ENCODE data around the gene RASGRF1.

The RASGRF1 gene

DNA sequence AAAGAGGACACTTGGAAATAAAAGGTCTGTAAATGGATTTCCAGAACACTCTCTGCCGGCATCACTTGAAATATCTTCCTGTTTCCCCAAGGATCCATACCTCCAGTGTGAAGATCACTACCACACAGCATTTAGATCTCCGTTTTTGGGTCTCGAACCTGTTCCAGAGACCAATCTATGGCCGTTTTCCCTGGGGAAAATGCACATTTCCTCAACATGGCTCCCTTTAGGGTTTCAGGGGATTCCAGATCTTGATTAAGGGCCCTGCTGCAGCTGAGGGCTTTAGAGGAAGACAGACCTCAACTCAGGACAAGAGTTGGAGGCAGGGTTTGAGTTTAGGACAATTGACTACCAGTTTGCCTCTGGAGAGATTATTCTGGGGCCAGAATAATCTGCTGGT lies 147.8 kb downstream of the RASGRF1 start:
- Histone ChIP-seq H3K4me1 (ENCODE audit: control insufficient read depth, insufficient read depth, low read length, unreplicated experiment) (peaks cover 10% of the 10 kb centered on the region), H3K79me2 (ENCODE audit: control insufficient read depth, insufficient read depth, low read length, unreplicated experiment) (no peaks in the 10 kb centered on the region), H3K4me3 (ENCODE audit: low read depth, low read length) (no peak overlapping the region), H2AFZ (ENCODE audit: low read length, unreplicated experiment) (no peak overlapping the region), H3K27ac (ENCODE audit: low read depth, low read length) (no peak overlapping the region), H3K27me3 (ENCODE audit: insufficient read depth, low read length) (peaks cover 27% of the 10 kb centered on the region), H3K36me3 (ENCODE audit: insufficient read depth, low read length) (no peaks in the 10 kb centered on the region)

DNA sequence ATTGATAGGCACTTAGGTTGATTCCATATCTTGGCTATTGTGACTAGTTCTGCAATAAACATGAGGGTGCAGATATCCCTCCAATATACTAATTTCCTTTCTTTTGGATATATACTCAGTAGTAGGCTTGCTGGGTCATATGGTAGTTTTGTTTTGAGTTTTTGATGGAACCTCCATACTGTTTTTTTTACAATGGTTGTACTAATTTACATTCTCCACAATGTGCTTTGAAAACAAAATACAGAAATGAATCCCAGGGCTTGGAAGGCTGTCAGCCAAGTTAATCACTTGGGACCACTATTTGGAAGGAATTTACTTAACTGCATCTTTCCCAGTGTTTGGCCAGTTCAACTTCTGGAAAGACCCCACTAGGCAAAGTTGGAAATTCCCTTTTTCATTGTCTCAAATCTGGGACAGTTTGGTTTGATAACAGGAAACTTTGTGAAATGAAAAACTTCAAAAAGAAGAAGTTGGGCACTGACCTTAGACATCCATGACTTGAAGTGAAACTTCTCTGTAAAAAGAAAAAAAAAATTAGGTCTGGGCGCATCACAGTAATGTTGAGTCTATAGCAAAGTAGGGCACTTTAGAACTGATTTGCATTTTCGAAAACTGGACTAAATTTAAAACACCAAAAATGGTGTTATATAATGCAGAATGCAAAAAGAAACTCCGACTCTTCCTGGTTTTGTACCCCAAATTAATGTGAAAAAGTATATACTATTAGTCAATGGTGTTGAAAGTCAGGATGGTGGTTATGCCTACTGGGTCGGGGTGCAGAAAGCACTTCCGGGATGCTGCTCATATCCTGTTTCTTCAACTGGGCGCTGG lies 151.7 kb downstream of the RASGRF1 start:
- Histone ChIP-seq H3K79me2 (ENCODE audit: control insufficient read depth, insufficient read depth, low read length, unreplicated experiment) (no peaks in the 10 kb centered on the region), H3K36me3 (ENCODE audit: insufficient read depth, low read length) (no peaks in the 10 kb centered on the region), H3K27ac (ENCODE audit: low read depth, low read length) (no peak overlapping the region), H2AFZ (ENCODE audit: low read length, unreplicated experiment) (no peak overlapping the region), H3K4me1 (ENCODE audit: control insufficient read depth, insufficient read depth, low read length, unreplicated experiment) (peaks cover 6% of the 10 kb centered on the region), H3K4me3 (ENCODE audit: low read depth, low read length) (no peak overlapping the region), H3K27me3 (ENCODE audit: insufficient read depth, low read length) (peaks cover 13% of the 10 kb centered on the region)

DNA sequence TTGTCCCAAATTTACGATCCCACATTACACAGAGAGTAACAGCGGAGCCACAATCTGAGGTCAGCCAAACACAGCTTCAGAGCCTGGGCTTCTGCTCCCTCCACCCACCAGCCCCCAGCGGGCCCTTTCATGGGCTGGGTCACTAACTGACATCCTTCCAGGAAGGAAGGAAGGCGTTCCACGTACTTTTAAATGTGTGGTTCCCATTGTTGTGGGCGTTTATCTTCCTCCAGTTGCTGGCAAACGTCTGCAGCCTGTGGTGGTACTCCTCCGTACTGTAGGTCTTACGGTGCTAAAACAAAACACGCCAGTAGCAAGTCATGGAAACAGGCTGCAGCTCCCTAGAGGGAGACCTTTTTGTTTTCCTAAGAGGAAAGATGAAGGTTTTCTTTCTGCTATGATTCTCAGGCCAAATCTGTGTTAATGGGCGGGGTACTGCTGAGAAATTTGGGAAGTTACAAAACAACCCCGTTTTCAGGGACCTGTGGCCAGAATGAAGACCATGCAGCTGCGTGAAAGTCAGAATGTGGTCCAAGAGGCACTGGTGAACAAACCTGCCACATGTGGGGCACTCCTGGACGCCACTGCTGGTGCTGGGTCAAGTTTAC lies 153.3 kb downstream of the RASGRF1 start:
- Histone ChIP-seq H3K27ac (ENCODE audit: low read depth, low read length) (no peak overlapping the region), H3K27me3 (ENCODE audit: insufficient read depth, low read length) (no peaks in the 10 kb centered on the region), H3K4me1 (ENCODE audit: control insufficient read depth, insufficient read depth, low read length, unreplicated experiment) (peaks cover 6% of the 10 kb centered on the region), H3K36me3 (ENCODE audit: insufficient read depth, low read length) (no peaks in the 10 kb centered on the region), H3K4me3 (ENCODE audit: low read depth, low read length) (no peak overlapping the region), H3K79me2 (ENCODE audit: control insufficient read depth, insufficient read depth, low read length, unreplicated experiment) (no peaks in the 10 kb centered on the region), H2AFZ (ENCODE audit: low read length, unreplicated experiment) (no peak overlapping the region)

DNA sequence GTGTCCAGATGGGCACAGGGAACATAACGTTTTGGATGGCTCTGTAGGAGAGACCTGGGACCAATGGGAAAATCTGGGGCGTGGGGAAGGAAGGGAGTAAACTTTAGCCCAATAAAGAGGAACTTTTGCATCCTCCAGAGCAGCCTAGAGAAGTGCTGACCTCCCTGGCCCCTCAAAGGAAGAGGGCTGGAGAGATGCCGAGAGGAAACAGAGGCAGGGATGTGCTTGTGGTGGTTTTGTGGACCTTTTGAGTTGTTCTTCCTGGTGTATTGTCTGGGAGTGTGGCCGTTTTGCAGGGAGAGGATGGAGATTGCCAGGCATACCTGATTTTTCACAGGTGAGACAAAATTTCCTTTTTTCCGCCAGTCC lies 155.9 kb downstream of the RASGRF1 start:
- H3K27ac ChIP-seq (ENCODE audit: low read depth, low read length) = no peak overlapping the region
- no peak overlapping the region for H3K4me3 ChIP-seq (ENCODE audit: low read depth, low read length)
- H3K36me3 ChIP-seq (ENCODE audit: insufficient read depth, low read length) = no peaks in the 10 kb centered on the region
- H2AFZ ChIP-seq (ENCODE audit: low read length, unreplicated experiment) = no peak overlapping the region
- no peaks in the 10 kb centered on the region for H3K79me2 ChIP-seq (ENCODE audit: control insufficient read depth, insufficient read depth, low read length, unreplicated experiment)
- H3K4me1 ChIP-seq (ENCODE audit: control insufficient read depth, insufficient read depth, low read length, unreplicated experiment) = peaks cover 14% of the 10 kb centered on the region
- H3K27me3 ChIP-seq (ENCODE audit: insufficient read depth, low read length) = no peaks in the 10 kb centered on the region

DNA sequence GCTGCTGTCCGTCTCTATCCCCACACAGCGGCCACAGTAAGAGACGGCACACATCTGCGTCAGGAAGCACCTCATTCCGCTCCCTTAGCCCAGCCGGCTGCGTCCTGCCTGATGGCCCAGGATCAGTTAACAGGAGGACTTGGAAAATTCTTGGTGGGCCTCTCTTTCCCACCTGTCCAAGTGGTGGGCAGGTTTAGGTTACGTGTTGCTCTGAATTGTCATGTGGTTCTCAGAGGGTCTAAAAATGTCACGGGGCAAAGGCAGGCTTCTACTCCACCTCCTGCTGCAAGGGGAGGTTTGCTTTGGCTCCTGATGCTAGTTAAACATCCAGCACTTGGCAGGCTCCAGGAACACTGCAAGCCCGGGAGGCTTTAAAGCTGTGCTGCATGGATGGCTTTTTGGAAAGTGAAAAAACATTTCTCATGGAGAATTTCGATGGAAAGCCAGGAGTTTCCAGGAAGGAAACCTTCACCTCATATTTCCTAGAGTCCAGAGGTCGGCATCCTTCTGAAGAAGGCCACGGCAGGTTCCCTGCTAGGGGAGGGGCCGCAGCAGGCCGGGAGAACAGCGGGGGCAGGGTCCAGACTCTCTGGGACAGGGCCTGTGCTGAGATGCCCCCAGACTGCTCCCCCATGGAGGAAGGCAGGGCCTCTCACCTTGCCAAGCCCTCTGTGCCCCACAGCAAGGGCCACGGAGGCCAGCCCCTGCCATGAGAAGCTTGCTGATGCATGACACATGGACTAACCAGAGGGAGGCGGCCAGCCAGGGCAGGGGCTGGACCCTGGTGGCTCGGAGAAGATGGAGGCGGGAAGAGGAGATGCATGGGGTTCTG lies 156.5 kb downstream of the RASGRF1 start:
- Histone ChIP-seq H3K27ac (ENCODE audit: low read depth, low read length) (no peak overlapping the region), H3K4me3 (ENCODE audit: low read depth, low read length) (no peak overlapping the region), H3K27me3 (ENCODE audit: insufficient read depth, low read length) (no peaks in the 10 kb centered on the region), H3K79me2 (ENCODE audit: control insufficient read depth, insufficient read depth, low read length, unreplicated experiment) (no peaks in the 10 kb centered on the region), H3K36me3 (ENCODE audit: insufficient read depth, low read length) (no peaks in the 10 kb centered on the region), H2AFZ (ENCODE audit: low read length, unreplicated experiment) (no peak overlapping the region), H3K4me1 (ENCODE audit: control insufficient read depth, insufficient read depth, low read length, unreplicated experiment) (peaks cover 12% of the 10 kb centered on the region)

DNA sequence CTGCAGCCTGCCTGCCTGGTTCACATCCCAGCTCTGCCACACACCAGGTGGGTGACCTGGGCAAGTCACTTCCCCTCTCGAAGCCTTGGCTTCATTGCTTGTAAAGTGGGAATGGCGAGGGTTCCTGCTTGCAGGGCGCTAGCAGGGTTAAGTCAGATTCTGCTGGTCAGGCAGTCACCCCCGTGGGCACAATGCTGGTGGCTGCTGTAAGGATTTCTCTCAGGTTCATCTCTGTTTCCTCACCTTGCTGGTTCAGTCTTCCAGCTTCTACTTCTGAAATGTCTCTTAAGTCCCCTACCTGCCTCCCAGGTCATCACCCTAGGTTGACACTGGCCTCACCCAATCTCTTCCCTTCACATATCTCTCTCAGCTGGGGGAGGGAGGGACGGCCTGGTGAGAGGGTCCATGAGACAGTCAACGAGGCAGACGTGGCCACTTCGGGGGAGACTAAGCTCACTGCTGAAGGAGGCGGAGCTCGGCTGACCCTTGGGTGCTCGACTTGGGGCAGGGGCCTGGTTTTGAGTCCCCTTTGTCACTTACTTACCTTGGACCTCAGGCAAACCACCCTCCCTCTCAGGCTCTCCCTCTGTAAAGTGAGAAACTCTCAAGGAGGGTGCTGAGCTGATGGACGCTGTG lies 157.3 kb downstream of the RASGRF1 start:
- Histone ChIP-seq H3K4me3 (ENCODE audit: low read depth, low read length) (no peak overlapping the region), H3K36me3 (ENCODE audit: insufficient read depth, low read length) (no peaks in the 10 kb centered on the region), H3K79me2 (ENCODE audit: control insufficient read depth, insufficient read depth, low read length, unreplicated experiment) (no peaks in the 10 kb centered on the region), H3K4me1 (ENCODE audit: control insufficient read depth, insufficient read depth, low read length, unreplicated experiment) (peaks cover 8% of the 10 kb centered on the region), H2AFZ (ENCODE audit: low read length, unreplicated experiment) (no peak overlapping the region), H3K27me3 (ENCODE audit: insufficient read depth, low read length) (no peaks in the 10 kb centered on the region), H3K27ac (ENCODE audit: low read depth, low read length) (no peak overlapping the region)

DNA sequence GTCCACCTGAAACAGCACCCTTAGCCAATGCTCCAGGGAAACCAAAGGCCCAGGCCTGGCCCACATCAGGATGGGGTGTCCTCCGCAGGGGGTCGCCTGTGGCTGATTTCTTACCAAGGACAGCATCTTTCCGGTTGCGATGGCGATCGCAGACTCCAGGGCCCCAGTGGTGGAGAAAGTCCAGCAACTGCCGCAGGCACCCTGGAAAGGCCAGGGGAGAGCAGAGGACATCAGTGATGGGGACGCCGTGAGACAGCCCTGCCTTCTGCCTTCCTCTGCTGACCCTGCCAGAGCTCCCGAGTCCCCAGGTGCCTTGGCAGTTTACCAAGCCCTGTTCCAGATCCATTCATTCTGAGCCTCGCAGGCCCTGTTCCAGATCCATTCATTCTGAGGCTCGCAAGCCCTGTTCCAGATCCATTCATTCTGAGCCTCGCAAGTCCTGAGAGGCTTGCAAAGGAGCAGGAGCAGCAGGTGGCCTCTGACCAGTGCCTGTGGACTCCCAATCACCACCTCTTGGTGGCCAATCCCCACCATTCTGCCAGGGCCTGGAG lies 158.2 kb downstream of the RASGRF1 start:
- Histone ChIP-seq H3K79me2 (ENCODE audit: control insufficient read depth, insufficient read depth, low read length, unreplicated experiment) (no peaks in the 10 kb centered on the region), H2AFZ (ENCODE audit: low read length, unreplicated experiment) (no peak overlapping the region), H3K27ac (ENCODE audit: low read depth, low read length) (no peak overlapping the region), H3K4me1 (ENCODE audit: control insufficient read depth, insufficient read depth, low read length, unreplicated experiment) (peaks cover 8% of the 10 kb centered on the region), H3K4me3 (ENCODE audit: low read depth, low read length) (no peak overlapping the region), H3K27me3 (ENCODE audit: insufficient read depth, low read length) (no peaks in the 10 kb centered on the region), H3K36me3 (ENCODE audit: insufficient read depth, low read length) (no peaks in the 10 kb centered on the region)

DNA sequence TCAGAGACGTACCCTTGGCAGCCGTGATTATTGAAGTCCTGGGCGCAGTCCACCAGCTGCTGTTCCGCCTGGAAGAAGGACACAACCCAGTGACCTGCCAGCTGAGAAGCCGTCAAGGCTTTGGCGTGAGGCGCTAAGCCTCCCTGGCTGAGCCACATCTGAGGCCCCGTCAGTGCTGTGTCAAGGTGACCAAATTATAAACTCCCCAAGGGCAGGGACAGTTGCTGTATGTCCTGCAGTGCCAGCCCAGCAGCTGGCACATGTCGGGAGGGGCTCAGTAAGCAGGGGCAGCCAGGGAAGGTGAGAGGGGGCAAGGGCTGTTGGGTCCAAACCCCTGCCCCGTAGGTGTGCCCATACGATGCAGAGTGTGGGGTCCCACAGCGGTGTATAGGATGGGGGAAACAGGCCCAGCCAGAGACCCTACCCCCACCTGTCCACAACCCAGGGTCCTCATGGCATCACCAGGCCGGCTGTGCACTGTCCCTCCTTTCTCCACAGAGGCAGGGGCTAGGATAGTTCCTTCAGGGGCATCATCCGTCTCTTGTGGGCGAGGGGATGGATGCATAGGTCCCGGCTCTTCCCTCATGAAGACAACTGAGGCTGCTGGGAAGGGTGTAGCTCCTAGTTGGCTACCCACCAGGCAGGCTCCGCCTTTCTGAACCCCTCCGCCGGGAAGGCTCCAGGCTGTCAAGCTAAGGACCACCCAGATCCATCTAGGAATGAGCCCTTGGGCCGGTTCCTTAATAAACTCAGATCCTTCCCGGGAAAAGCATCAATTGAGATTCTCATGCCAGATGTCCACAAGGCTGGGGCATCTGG lies 158.9 kb downstream of the RASGRF1 start:
- H3K4me3 ChIP-seq (ENCODE audit: low read depth, low read length) = no peak overlapping the region
- H3K4me1 ChIP-seq (ENCODE audit: control insufficient read depth, insufficient read depth, low read length, unreplicated experiment) = peaks cover 8% of the 10 kb centered on the region
- H3K36me3 ChIP-seq (ENCODE audit: insufficient read depth, low read length) = no peaks in the 10 kb centered on the region
- H3K79me2 ChIP-seq (ENCODE audit: control insufficient read depth, insufficient read depth, low read length, unreplicated experiment) = no peaks in the 10 kb centered on the region
- no peak overlapping the region for H3K27ac ChIP-seq (ENCODE audit: low read depth, low read length)
- no peaks in the 10 kb centered on the region for H3K27me3 ChIP-seq (ENCODE audit: insufficient read depth, low read length)
- no peak overlapping the region for H2AFZ ChIP-seq (ENCODE audit: low read length, unreplicated experiment)

DNA sequence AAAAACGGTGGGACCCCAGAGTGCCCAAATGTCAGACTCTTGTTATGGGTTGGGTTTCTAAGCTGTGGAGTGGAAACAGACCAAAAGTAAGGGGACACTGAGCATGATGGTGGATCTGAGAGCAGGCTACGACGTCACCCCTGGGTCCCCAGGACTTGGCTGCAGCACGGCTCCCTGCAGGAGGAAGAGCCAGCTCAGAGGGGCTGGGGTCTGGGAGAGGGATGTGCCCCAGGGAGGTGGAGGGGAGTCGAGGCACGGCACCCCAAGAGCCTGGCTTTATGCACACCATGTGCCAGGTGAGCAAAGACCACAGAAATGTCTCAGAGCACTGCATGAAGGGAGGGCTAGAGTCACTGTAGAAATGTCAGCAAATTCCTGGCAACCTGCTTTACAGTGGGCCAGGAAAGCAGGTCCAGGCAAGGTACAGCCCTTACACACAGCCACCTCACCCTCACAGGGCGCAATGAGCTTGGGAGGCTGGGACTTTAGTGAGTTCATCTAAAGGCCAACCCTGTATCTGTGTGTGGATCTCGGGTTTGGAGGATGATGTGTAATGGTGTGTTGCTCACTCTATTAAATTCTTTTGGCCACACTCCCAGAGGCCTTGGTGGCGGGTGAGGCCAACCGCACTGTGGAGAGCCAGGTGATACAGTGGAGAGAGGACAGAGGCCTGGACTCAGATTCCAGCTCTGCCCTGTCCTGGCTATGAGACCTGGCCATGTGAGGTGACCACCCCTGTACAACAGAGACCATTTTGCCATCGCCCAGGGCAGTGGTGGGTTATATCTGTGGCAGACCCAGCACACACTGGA lies 159.8 kb downstream of the RASGRF1 start:
- no peaks in the 10 kb centered on the region for H3K36me3 ChIP-seq (ENCODE audit: insufficient read depth, low read length)
- no peak overlapping the region for H3K27ac ChIP-seq (ENCODE audit: low read depth, low read length)
- no peaks in the 10 kb centered on the region for H3K79me2 ChIP-seq (ENCODE audit: control insufficient read depth, insufficient read depth, low read length, unreplicated experiment)
- H3K27me3 ChIP-seq (ENCODE audit: insufficient read depth, low read length) = no peaks in the 10 kb centered on the region
- no peak overlapping the region for H2AFZ ChIP-seq (ENCODE audit: low read length, unreplicated experiment)
- H3K4me3 ChIP-seq (ENCODE audit: low read depth, low read length) = no peak overlapping the region
- peaks cover 8% of the 10 kb centered on the region for H3K4me1 ChIP-seq (ENCODE audit: control insufficient read depth, insufficient read depth, low read length, unreplicated experiment)

All from ACC112 (cell line).